Panc1 (cell line): ENCODE results near the gene RAMP2. TPM values are rescaled to one million over a fixed set of nuclear protein-coding genes. Genes with fewer than 3 reads are reported as not detected.

ENCODE experiments used
- ATAC-seq: fragments of 200-7000 bp; cut with Tn5 transposase; 2 replicates; pipeline ENCODE4 v1.9.1; 2020; ENCODE audit warnings: mild to moderate bottlenecking, moderate library complexity
- BruUV-seq: library from RNA; stranded (reverse); fragments of 400-500 nt; replicated peaks from 2 replicates; lab custom pipeline; 2021; lab: Mats Ljungman, UMichigan
- CTCF ChIA-PET: fragments of 300-600 bp; sonication (Branson Sonifier 250); formaldehyde crosslinking; loops from one replicate; lab custom pipeline; 2022; ENCODE audit warnings: antibody characterized with exemption; lab: Charles Lee
- POLR2A ChIA-PET: fragments of 300-600 bp; sonication (Branson Sonifier 250); formaldehyde crosslinking; loops from one replicate; lab custom pipeline; 2022; ENCODE audit warnings: antibody characterized with exemption; lab: Charles Lee
- DNase-seq: peaks from one replicate; pipeline ENCODE4 v3.0.0-alpha.2; 2010; ENCODE audit warnings: low read depth, low spot score
- H3K27ac ChIP-seq: 2 replicates; pipeline ENCODE4 v1.5.1; 2011; ENCODE audit warnings: mild to moderate bottlenecking, low read length, inconsistent platforms
- H3K27me3 ChIP-seq: fragments of 200-500 bp; sonication (Bioruptor generic); 2 replicates; pipeline ENCODE4 v1.6.0; 2014; ENCODE audit warnings: low read length, inconsistent platforms; ENCODE audit not compliant: control insufficient read depth, insufficient read depth
- H3K36me3 ChIP-seq: fragments of 200-500 bp; sonication (Bioruptor generic); 2 replicates; pipeline ENCODE4 v1.5.1; 2014; ENCODE audit warnings: inconsistent platforms, mild to moderate bottlenecking, low read length, moderate library complexity; ENCODE audit not compliant: control insufficient read depth, insufficient read depth
- H3K4me1 ChIP-seq: 2 replicates; pipeline ENCODE4 v1.5.1; 2011; ENCODE audit warnings: inconsistent platforms, mild to moderate bottlenecking, low read length, moderate library complexity; ENCODE audit not compliant: control insufficient read depth, insufficient read depth
- H3K4me3 ChIP-seq, 2 experiments: 2 replicates each; pipeline ENCODE4 v1.5.1; 2011 to 2012; ENCODE audit warnings: low read depth in 2 of 2, low read length in 2 of 2, mild to moderate bottlenecking in 2 of 2, inconsistent platforms in 1 of 2, moderate library complexity in 1 of 2
- H3K9me3 ChIP-seq: fragments of 200-500 bp; sonication (Bioruptor generic); 2 replicates; pipeline ENCODE4 v1.5.1; 2014; ENCODE audit warnings: low read depth, mild to moderate bottlenecking, inconsistent platforms, low read length, moderate library complexity; ENCODE audit not compliant: control insufficient read depth, insufficient read depth
- CTCF ChIP-seq: fragments of 450-650 bp; IDR thresholded peaks from 2 replicates; pipeline ENCODE4 v1.5.1; 2017; ENCODE audit warnings: mild to moderate bottlenecking
- POLR2AphosphoS5 ChIP-seq: IDR thresholded peaks from 2 replicates; pipeline ENCODE4 v1.6.1; 2012; ENCODE audit warnings: mild to moderate bottlenecking, low read depth, low read length, moderate library complexity
- REST ChIP-seq, 2 experiments: IDR thresholded peaks; 2 replicates each; pipeline ENCODE4 v1.6.1; 2011 to 2012; ENCODE audit warnings: low read depth in 2 of 2, control low read depth in 1 of 2, low read length in 1 of 2, mild to moderate bottlenecking in 1 of 2, moderate library complexity in 1 of 2; ENCODE audit not compliant: insufficient read depth in 1 of 2
- SIN3A ChIP-seq: IDR thresholded peaks from 2 replicates; pipeline ENCODE4 v1.6.1; 2012; ENCODE audit warnings: low read depth, mild to moderate bottlenecking, low read length, moderate library complexity, borderline replicate concordance; ENCODE audit not compliant: insufficient read depth
- TCF7L2 ChIP-seq: IDR thresholded peaks from 2 replicates; pipeline ENCODE4 v1.6.1; 2011; ENCODE audit warnings: mild to moderate bottlenecking, low read depth, low read length, inconsistent platforms
- in situ Hi-C: cut with HindIII; loops from 2 replicates; pipeline ENCODE4 v1.10.0; 2016; ENCODE audit warnings: low sequenced_read_pairs, low pct_unique_long_range_greater_than_20kb
- intact Hi-C: fragments of 100-400 bp; cut with micrococcal nuclease; formaldehyde crosslinking; loops from one replicate; pipeline ENCODE4 v1.10.0; 2022; ENCODE audit not compliant: unreplicated experiment
- total RNA-seq: library from RNA; stranded (reverse); gene quantifications from one replicate; pipeline ENCODE4 v1.2.1, GENCODE V29; 2021; ENCODE audit not compliant: unreplicated experiment

Gene RAMP2
- total RNA-seq, 1 experiment from 2014 or later = 1.1 TPM

GRCh38 chr17:42775534-42776098 is 14.6 kb downstream of the RAMP2 start:
- Histone ChIP-seq H3K36me3 (no peaks in the 10 kb centered on the region), H3K4me3 (no peak overlapping the region), H3K27me3 (no peaks in the 10 kb centered on the region), H3K27ac (no peak overlapping the region), H3K4me1 (peaks cover 13% of the 10 kb centered on the region), H3K9me3 (no peaks in the 10 kb centered on the region)
- intact Hi-C loops (no loop called here), in situ Hi-C loops (no loop called here)
- ChIA-PET CTCF (no interaction called here), POLR2A (no interaction called here)
- DNase-seq = no peak
- no TSS peak for BruUV-seq
- TF ChIP-seq CTCF (no peak), SIN3A (no peak), REST (IDR thresholded peaks at IDR 0.05; ENCODE audit: insufficient read depth in 1 of 2, low read depth in 2 of 2, low read length in 1 of 2) (no peak), TCF7L2 (no peak)
- no peak for ATAC-seq

- BruUV-seq = no TSS peak
- ChIA-PET CTCF (no interaction called here), POLR2A (no interaction called here)
- H3K4me3 ChIP-seq = no peak overlapping the region
- H3K27me3 ChIP-seq = no peaks in the 10 kb centered on the region
- TF ChIP-seq SIN3A (no peak), CTCF (no peak), REST (IDR thresholded peaks at IDR 0.05; ENCODE audit: insufficient read depth in 1 of 2, low read depth in 2 of 2, low read length in 1 of 2) (no peak), POLR2AphosphoS5 (no peak), TCF7L2 (no peak)
- peaks cover 28% of the 10 kb centered on the region for H3K4me1 ChIP-seq
- no peaks in the 10 kb centered on the region for H3K36me3 ChIP-seq
- DNase-seq (no peak), ATAC-seq (no peak)
- intact Hi-C loops (no loop called here), in situ Hi-C loops (no loop called here)
- no peaks in the 10 kb centered on the region for H3K9me3 ChIP-seq
- H3K27ac ChIP-seq = no peak overlapping the region
Observed at GRCh38 chr17:42778570-42778969, 17.5 kb downstream of the RAMP2 start.
